Fibroblast of pulmonary artery (primary cell): ENCODE results near the gene RET.
A peak's percentile ranks its signal among the peaks of the same experiment; 100 is the strongest.

ENCODE experiments used
- DNase-seq: peaks from one replicate; pipeline ENCODE4 v3.0.0-alpha.2; 2010; ENCODE audit warnings: low read depth
- H3K4me3 ChIP-seq: replicated peaks from 2 replicates; pipeline ENCODE4 v1.5.1; 2011; ENCODE audit warnings: low read depth, mild to moderate bottlenecking, control low read depth, low read length, moderate library complexity
- TF ChIP-seq, protein P1 (sequence below): IDR thresholded peaks from 2 replicates; pipeline ENCODE4 v1.5.1; 2011; ENCODE audit warnings: mild to moderate bottlenecking, control low read depth, low read length, inconsistent platforms; ENCODE audit errors: missing control alignments

Gene RET

DNA sequence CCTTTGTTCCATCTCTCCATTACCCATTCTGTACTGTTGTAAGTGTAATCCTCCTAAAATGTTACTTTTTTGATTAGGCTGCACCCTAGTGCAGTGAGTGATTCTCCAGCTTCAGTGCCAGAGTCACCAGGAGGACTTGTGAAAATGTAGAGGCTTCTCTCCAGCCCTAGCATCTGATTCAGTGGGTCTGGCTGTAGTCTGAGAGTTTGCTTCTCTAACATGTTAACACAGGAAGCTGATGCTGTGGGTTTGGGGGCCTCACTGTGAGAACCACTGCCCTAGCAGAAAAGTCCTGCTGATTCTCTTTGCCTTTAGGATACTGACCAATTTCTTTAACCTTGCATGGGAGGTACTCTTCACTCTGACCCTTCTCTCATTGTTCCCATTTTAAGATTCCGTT lies 85.7 kb downstream of the RET start:
- H3K4me3 ChIP-seq: no peak overlapping the region
- no peak for DNase-seq
- TF ChIP-seq, protein P1, sequence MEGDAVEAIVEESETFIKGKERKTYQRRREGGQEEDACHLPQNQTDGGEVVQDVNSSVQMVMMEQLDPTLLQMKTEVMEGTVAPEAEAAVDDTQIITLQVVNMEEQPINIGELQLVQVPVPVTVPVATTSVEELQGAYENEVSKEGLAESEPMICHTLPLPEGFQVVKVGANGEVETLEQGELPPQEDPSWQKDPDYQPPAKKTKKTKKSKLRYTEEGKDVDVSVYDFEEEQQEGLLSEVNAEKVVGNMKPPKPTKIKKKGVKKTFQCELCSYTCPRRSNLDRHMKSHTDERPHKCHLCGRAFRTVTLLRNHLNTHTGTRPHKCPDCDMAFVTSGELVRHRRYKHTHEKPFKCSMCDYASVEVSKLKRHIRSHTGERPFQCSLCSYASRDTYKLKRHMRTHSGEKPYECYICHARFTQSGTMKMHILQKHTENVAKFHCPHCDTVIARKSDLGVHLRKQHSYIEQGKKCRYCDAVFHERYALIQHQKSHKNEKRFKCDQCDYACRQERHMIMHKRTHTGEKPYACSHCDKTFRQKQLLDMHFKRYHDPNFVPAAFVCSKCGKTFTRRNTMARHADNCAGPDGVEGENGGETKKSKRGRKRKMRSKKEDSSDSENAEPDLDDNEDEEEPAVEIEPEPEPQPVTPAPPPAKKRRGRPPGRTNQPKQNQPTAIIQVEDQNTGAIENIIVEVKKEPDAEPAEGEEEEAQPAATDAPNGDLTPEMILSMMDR: no peak

DNA sequence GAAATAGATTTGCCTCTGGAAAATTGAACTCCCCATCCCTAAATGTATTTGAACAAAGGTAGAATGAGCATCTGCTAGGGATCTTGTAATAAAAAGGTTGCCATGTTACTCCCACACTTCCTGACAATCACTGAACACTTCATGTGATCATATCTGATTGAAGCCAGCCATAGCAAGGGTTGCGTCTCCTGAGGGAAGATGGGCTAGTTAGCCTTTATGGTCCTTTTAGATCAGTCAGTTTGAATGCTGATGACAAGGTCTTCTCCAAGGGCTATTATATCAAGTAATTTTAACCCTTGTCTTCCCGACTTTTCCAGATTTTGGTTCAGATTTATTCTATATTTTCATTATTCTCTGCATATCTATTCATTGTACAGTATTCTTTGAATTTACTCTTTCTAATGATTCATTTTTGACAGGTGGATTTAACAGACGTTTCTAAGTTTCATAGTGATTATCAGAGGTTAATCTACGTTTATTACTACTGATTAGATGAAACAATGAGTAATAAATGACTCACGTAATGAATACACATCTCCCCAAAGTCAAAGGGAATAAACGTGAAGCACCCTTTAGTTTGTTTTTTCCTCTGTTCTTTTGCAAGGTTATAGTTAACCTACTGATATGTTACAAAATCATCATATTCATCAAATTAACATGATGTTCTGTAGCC lies 89.5 kb downstream of the RET start:
- H3K4me3 ChIP-seq: no peak overlapping the region
- DNase-seq: no peak
- TF ChIP-seq, protein P1: no peak

DNA sequence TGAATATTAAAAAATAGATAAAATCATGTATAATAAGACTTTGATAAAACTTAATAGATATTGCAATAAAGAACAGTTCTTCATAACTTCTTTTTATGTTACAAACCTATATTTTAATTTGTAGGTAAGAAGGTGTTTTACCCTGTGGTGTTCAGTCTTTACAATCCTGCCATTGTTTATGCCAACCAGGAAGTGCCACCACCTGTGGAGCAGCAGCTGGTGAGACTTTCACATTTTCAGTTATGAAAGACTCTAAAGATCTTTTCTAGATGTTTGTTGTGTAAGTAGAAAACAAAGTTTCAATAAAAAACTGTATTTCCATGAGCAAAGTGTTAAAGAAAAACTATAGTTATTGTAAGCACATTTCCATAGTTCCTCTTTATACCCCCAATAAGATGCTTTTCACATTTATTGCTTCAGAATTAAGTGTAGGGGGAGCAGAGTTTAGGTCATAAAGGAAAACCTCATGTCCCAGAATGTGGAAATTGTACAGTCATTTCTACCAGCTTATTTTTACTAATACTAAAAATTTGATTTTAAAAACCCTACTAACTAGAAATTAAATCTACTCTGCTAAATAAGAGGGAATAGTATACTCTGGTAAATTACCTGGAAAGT lies 90.1 kb downstream of the RET start:
- DNase-seq: no peak
- H3K4me3 ChIP-seq: no peak overlapping the region
- TF ChIP-seq, protein P1: no peak

DNA sequence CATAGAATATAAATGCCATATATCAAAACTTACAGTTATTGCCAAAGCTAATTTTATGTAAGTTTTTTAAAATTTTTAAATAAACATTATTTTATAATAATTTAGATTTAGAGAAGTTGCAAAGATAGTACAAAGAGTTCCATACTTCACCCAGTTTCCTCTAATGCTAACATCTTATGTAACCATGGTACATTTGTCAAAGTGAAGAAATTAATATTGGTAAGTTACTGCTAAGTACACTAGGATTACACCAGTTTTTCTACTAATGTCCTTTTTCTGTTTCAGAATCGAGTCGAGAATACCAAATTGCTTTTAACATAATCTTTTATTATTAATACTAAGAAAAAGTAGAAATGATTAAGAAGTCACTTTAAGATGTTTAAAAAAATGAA lies 90.6 kb downstream of the RET start:
- TF ChIP-seq, protein P1: no peak
- H3K4me3 ChIP-seq: no peak overlapping the region
- no peak for DNase-seq

DNA sequence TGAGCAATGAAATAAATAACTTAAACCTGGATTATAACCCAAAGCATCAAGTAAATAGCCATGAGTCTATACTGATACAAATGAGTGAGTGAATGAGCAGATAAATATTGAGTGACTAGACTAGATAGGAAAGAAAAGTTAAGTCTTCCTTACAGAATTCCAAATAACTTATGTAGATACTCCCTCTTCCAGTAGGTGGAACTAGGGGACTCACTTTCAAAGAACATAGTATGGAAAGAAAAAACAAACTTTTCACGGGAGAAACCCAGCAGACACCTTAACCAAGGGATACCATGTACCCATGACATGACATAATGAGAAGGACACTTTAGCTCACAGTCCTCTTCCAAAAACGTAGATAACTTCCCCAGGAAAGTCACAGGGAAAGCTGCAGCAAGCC lies 93.6 kb downstream of the RET start:
- peak; percentile 23 for DNase-seq
- TF ChIP-seq, protein P1: peak; percentile 28
- H3K4me3 ChIP-seq: no peak overlapping the region

DNA sequence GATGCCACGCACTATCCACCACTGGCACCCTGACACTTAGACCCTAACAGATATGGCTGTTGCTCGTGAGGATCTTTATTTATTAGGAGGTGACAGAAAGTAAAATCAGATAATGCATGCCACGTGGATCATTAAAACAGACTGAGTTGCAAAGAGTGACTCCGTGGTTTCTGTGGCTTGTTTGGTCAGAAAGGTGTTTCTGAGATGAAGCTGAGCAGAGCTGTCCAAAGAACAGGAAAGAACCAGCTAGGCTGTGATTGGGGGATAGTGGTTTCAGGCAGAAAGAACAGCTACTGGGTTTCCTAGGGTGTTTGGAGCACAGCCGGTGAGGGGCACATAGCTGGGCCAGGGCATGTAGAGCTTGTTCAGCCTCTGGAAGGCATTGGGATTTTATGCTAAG lies 95.8 kb downstream of the RET start:
- no peak for DNase-seq
- TF ChIP-seq, protein P1: no peak
- no peak overlapping the region for H3K4me3 ChIP-seq

DNA sequence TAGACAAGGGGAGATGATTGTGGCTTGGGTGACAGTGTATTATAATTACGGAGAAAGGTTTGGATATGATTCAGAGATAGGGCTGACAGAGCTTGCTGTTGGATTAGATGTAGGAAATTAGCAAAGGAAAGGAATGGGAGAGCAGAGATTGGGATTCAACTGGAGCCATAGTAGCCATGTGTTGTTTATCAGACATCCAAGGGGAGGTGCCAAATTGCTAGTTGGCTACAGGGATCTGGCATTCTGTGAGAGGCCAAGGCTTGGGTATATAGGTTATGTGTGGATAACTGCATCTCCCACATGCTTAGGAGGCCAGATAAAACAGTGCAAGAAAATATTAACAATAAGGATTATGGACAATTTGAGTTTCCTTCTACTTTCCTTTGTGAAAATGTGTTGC lies 96.3 kb downstream of the RET start:
- TF ChIP-seq, protein P1: no peak
- H3K4me3 ChIP-seq: no peak overlapping the region
- no peak for DNase-seq
